Erythroblast (primary cell): ENCODE results near the gene KRTCAP2.

ENCODE experiments used
- DNase-seq, 2 experiments: peaks; one replicate each; lab custom pipeline; 2025; lab: John Stamatoyannopoulos, UW
- GATA1 ChIP-seq: IDR thresholded peaks from 2 replicates; pipeline ENCODE4 v1.6.1; 2011; ENCODE audit warnings: low read depth, mild to moderate bottlenecking, control low read depth, low read length, moderate library complexity
- POLR2A ChIP-seq: IDR thresholded peaks from 2 replicates; pipeline ENCODE4 v1.6.1; 2011; ENCODE audit warnings: mild to moderate bottlenecking, low read length

The KRTCAP2 gene

DNA sequence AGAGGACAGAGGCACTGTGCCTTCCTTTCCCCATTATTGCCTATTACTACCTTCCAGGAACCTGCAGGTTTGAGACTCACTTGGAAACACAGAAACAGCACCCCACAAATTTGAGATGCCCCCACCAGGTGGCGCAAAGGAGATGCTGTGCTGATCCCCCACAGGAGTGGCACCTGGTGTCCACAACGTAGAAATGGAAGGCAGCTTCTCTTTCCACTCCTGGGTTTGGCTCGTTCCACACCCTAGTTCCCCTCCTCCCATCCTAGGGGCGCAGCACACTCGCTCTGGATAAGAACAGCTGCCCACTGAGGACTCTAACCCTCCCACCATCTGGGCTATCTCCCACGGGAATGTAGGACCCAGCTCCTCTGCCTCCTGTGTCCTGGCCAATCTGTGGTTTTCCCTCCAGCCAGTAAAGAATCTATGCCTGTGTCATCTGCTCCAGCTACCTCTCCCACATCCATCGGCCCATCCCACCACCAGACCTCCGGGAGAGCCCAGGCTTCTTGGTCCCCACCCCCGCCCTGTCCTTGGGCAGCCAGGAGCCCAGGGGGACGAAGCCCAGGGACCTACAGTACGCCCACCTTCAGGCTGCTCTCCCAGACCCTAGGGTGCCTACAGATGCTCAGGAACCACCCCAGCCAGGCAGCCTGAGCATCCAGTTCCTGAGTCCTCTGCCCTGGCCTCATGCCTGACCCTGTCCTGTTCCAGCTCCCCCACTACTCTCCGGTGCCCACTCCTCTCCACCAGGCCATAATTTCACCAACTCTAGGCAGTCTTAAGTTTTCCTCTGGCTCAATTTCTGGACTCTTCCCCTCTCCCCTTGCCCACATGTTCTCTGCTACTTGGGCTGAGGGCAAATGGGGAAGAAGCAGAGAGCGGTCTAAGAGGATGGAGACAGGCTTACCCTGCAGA lies 34.0 kb upstream of the KRTCAP2 start:
- peak; percentile 87 to 93 for DNase-seq
- no peak for TF ChIP-seq GATA1
- peak; percentile 39 for TF ChIP-seq POLR2A

DNA sequence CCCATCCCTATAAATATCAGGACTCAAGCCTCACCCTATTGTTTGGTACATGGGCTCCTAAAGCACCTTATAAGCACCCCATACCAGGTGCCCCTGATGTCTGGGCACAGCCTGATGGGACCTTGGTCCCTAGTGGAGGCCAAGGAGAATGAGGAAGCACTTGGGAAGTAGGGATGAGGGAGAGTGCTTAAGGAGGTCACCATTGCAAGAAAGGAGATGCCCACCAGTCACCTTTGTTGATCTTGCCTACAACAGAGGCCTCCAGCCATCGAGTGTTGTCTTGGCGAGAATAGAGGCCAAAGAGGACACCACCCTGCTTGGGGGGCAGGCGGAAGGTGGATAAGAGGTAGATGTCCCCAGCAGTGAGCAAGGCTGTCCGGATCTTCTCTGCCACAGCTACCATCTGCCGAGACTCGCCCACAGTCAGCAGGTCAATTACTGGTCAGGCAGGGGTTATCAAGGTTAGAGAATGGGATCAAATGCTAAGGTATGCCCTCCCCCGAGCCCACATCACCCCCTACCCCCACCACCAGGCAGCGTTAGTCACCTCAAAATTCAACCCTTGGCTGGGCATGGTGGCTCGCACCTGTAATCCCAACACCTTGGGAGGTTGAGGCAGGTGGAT lies 33.0 kb upstream of the KRTCAP2 start:
- TF ChIP-seq GATA1 (no peak), POLR2A (no peak)
- no peak for DNase-seq

DNA sequence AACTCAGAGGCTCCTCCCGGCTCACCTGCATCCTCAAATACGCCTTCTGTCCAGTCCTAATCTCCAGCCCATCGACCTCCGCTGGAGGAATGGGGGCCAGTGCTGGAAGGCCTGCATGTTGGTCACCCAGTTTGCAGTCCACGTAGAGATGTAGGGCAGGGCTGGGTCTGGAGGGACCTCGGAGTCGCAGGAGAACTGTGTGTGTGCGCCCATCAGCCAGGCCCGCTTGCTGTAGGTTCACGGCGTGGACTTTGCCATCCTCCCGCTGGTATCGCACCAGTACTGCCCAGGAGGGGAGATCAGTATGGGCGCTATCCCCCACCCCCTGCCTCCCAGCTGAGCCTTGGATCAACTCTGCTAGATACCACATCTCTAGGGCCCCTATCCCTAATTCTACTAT lies 31.9 kb upstream of the KRTCAP2 start:
- DNase-seq, result no peak

DNA sequence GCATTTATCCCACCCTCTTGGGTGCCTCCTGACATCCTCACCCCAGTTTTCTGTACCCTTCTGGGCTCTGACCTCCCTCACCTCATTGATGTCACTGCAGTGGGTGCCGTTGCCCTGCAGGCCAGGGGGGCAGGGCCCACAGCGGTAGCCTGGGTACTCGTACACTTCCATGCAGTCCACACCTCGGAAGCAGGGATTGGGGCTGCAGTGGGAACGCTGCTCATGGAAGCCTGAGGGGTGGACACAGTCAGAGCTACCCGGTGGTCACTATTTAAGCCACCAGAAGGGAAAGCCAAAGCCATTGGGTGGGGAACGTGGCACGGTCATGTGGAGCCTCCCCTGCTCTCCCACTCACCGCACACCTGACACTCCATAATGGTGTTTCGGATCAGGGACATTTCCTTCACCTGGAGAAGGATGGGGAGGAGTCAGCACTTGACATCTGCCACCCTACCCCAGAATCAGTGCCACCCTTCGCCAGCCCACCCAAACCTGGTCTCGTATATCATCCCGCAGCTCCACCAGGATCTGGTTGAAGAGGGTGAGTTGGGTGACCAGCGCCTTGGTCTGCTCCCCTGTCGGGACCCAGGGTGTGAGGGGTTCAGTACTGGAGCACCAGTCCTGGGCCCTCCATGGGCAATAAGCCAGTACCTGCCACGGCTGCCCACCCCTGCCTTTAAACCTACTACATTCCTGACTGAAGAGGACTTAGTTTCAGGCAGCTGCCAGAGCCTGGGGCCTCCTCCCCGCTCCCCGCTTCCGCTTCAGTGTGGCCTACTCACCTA lies 29.8 kb upstream of the KRTCAP2 start:
- no peak for DNase-seq
- TF ChIP-seq GATA1, result no peak
- no peak for TF ChIP-seq POLR2A

More for the DNA sequence above, 31.9 kb upstream of the KRTCAP2 start:
- TF ChIP-seq GATA1 (no peak), POLR2A (peak; percentile 11)

GRCh38 chr1:155202198-155202597 lies 29.1 kb upstream of the KRTCAP2 start:
- no peak for DNase-seq
- TF ChIP-seq POLR2A (no peak), GATA1 (no peak)

DNA sequence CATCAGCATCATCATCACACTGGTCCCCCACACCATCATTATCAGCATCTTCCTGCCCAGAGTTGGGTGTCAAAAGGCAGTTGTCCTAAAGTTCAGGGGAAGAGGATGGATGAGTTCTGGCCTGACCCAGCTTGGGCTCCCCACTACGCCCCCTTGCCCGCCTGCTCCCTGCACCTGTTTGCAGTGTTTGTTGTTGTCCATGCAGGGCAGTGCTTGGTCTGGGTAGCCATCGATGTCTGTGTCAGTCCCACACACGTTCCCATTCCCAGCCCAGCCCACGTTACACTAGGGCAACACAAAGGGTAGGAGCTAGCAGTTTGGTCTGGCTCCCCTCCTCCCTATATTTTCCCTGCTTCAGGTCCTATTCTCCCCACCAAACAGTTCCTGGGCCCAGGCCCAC lies 27.8 kb upstream of the KRTCAP2 start:
- DNase-seq, result no peak
- TF ChIP-seq GATA1 (no peak), POLR2A (no peak)

GRCh38 chr1:155199792-155200191 lies 26.7 kb upstream of the KRTCAP2 start:
- TF ChIP-seq GATA1 (no peak), POLR2A (peak; percentile 38)
- no peak for DNase-seq

- TF ChIP-seq GATA1 (no peak), POLR2A (no peak)
- no peak for DNase-seq
These were observed 25.4 kb upstream of the KRTCAP2 start for GRCh38 chr1:155198547-155198906.

- TF ChIP-seq GATA1 (no peak), POLR2A (no peak)
- no peak for DNase-seq
These were observed 24.9 kb upstream of the KRTCAP2 start for GRCh38 chr1:155197901-155198546.

DNA sequence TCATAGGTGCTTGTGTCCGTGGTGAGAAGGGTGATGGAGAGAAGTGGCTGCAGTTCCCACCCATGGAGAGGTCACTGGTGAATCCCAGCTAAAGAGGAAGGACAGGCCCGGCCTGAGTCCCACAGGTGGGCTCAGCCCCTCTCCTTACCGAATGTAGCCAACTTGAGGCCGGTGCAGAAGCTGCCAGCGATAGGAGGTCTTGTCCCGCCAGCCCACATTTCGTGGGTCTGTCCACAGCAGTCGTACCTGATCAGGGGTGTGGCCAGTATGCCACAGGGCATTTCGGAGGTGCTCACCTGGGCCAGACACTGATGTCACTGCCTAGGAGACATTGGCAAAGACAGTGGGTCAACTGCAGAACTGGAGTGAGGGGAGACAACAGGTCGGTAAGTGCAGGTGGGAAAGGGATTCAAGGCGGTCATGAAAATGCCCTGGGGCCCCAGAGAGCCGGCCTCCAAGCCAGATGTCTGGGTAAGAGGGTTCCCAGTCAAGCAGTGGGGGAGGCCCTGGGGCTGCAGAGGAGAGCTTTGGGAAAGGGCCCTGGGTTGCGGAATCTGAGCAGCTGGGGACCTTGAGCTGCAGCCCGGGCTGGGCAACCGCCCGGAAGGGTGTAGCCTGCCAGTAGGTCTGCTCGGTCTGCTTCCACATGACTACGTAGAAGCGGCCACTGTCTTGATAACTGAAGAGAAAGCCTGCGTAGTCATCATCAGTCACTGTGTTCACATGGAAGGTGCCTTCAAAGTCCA lies 24.0 kb upstream of the KRTCAP2 start:
- no peak for TF ChIP-seq POLR2A
- no peak for DNase-seq

- no peak for TF ChIP-seq GATA1
- TF ChIP-seq POLR2A, result no peak
- no peak for DNase-seq
These were observed 23.2 kb upstream of the KRTCAP2 start for GRCh38 chr1:155196103-155196892.
